Upper lobe of right lung (tissue), 1 donor: ENCODE results near the gene CXCR5. TPM values are rescaled to one million over a fixed set of nuclear protein-coding genes. Genes with fewer than 3 reads are reported as not detected.

Experiments
- ATAC-seq: fragments of 200-7000 bp; cut with Tn5 transposase; one replicate; pipeline ENCODE4 v1.9.1; 2020; ENCODE audit warnings: mild to moderate bottlenecking, moderate library complexity
- DNase-seq: peaks from one replicate; pipeline ENCODE4 v3.0.0-alpha.2; 2020
- H3K27ac ChIP-seq: fragments of 200-600 bp; one replicate; pipeline ENCODE4 v1.8.0; 2022
- H3K27me3 ChIP-seq: fragments of 200-600 bp; one replicate; pipeline ENCODE4 v1.8.0; 2022; ENCODE audit warnings: mild to moderate bottlenecking
- H3K36me3 ChIP-seq: fragments of 200-600 bp; one replicate; pipeline ENCODE4 v1.8.0; 2022
- H3K4me1 ChIP-seq: fragments of 200-600 bp; one replicate; pipeline ENCODE4 v1.8.0; 2022
- H3K4me3 ChIP-seq: fragments of 200-600 bp; one replicate; pipeline ENCODE4 v1.8.0; 2022; ENCODE audit warnings: mild to moderate bottlenecking
- H3K9me3 ChIP-seq: fragments of 200-600 bp; one replicate; pipeline ENCODE4 v1.8.0; 2022
- intact Hi-C: fragments of 100-400 bp; cut with DNase I; formaldehyde crosslinking; loops from one replicate; pipeline ENCODE4 v1.11.0; 2022
- total RNA-seq: library from RNA; stranded (reverse); fragmentation: NEBNext Ultra II Directional; extraction: Animal tissue kit (Norgen Biotek cat#: 25700); gene quantifications from one replicate; pipeline ENCODE4 v1.2.1, GENCODE V29; 2021
- TF ChIP-seq, protein P1 (sequence below): fragments of 200-600 bp; IDR thresholded peaks from one replicate; pipeline ENCODE4 v1.8.0; 2022; ENCODE audit warnings: antibody characterized with exemption
- donor health status: DM: no; HTN: yes; CAD: no; lungs with severe emphysema.

CXCR5 gene
- total RNA-seq, 1 donor from 2014 or later = not detected

- Histone ChIP-seq H3K9me3 (no peaks in the 10 kb centered on the region), H3K36me3 (no peaks in the 10 kb centered on the region), H3K4me1 (peaks cover 10% of the 10 kb centered on the region), H3K27me3 (no peaks in the 10 kb centered on the region), H3K4me3 (peak overlapping the region; percentile 87), H3K27ac (peak overlapping the region; percentile 94)
- DNase-seq (peak; percentile 92), ATAC-seq (peak; percentile 66)
- TF ChIP-seq, protein P1, sequence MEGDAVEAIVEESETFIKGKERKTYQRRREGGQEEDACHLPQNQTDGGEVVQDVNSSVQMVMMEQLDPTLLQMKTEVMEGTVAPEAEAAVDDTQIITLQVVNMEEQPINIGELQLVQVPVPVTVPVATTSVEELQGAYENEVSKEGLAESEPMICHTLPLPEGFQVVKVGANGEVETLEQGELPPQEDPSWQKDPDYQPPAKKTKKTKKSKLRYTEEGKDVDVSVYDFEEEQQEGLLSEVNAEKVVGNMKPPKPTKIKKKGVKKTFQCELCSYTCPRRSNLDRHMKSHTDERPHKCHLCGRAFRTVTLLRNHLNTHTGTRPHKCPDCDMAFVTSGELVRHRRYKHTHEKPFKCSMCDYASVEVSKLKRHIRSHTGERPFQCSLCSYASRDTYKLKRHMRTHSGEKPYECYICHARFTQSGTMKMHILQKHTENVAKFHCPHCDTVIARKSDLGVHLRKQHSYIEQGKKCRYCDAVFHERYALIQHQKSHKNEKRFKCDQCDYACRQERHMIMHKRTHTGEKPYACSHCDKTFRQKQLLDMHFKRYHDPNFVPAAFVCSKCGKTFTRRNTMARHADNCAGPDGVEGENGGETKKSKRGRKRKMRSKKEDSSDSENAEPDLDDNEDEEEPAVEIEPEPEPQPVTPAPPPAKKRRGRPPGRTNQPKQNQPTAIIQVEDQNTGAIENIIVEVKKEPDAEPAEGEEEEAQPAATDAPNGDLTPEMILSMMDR = no peak
- intact Hi-C loops = loop anchor here (2.0 kb wide), 1 partner anchor 23 kb away; no protein-coding TSS in a partner anchor
Measured at GRCh38 chr11:118929501-118930093, 45.9 kb downstream of the CXCR5 start.

- DNase-seq (peak; percentile 90), ATAC-seq (peak; percentile 72)
- TF ChIP-seq, protein P1 = peak; percentile 93
- intact Hi-C loops = no loop called here
- Histone ChIP-seq H3K27ac (peak overlapping the region; percentile 94), H3K27me3 (no peaks in the 10 kb centered on the region), H3K4me1 (peaks cover 10% of the 10 kb centered on the region), H3K9me3 (no peaks in the 10 kb centered on the region), H3K4me3 (peak overlapping the region; percentile 87), H3K36me3 (no peaks in the 10 kb centered on the region)
Measured at GRCh38 chr11:118930094-118930712, 46.5 kb downstream of the CXCR5 start.

DNA sequence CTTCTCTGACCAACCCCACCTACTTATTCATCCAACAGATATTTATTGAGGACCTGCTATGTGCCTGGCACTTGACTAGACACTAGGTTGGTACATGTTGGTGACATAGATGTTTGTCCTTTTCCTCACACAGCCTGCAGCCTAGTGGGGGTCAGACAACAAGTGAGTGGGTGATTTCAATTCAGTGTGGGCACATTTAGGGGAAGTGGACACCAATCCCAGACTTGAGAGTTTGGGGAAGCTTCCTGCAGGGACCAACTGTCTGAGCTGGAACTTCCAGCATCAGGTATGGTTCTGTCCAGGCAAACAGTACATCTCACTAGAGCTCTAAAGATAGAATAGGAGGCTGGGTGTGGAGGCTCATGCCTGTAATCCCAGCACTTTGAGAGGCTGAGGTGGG, 47.9 kb downstream of the CXCR5 start:
- peaks cover 10% of the 10 kb centered on the region for H3K4me1 ChIP-seq
- no peaks in the 10 kb centered on the region for H3K9me3 ChIP-seq
- intact Hi-C loops = no loop called here
- TF ChIP-seq, protein P1 = no peak
- DNase-seq (no peak), ATAC-seq (no peak)
- H3K4me3 ChIP-seq = no peak overlapping the region
- no peaks in the 10 kb centered on the region for H3K27me3 ChIP-seq
- no peaks in the 10 kb centered on the region for H3K36me3 ChIP-seq
- H3K27ac ChIP-seq = no peak overlapping the region

DNA sequence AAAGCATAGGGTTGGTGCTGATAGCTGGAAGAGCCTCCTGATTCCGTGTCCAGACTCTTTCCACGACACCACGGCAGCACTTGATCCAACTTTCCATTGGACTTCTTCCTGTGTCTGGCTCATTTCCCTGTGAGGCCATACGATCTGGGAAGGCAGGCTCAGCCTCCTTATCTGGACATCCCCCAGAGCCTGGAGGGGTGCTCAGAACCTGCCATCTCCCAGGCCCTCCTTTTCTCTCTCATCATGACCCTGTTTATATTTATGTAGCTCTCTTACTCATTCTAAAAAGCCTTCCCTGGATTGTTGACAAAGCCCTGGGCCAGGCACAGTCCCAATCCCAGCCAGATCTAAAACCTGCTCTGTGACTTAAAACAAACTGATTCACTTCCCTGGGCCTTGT, 49.8 kb downstream of the CXCR5 start:
- no peaks in the 10 kb centered on the region for H3K9me3 ChIP-seq
- DNase-seq (no peak), ATAC-seq (no peak)
- TF ChIP-seq, protein P1 = no peak
- H3K4me1 ChIP-seq = peaks cover 3% of the 10 kb centered on the region
- H3K4me3 ChIP-seq = no peak overlapping the region
- no peak overlapping the region for H3K27ac ChIP-seq
- no peaks in the 10 kb centered on the region for H3K27me3 ChIP-seq
- intact Hi-C loops = no loop called here
- no peaks in the 10 kb centered on the region for H3K36me3 ChIP-seq

GRCh38 chr11:118935376-118935775, 51.7 kb downstream of the CXCR5 start:
- Histone ChIP-seq H3K27me3 (no peaks in the 10 kb centered on the region), H3K27ac (no peak overlapping the region), H3K4me3 (no peak overlapping the region), H3K36me3 (no peaks in the 10 kb centered on the region), H3K4me1 (peaks cover 3% of the 10 kb centered on the region), H3K9me3 (no peaks in the 10 kb centered on the region)
- ATAC-seq = no peak
- intact Hi-C loops = no loop called here
- TF ChIP-seq, protein P1 = no peak
- DNase-seq = no peak
